ENCODE measurements around the gene FAM149B1. TPM values are rescaled to one million over a fixed set of nuclear protein-coding genes. Genes with fewer than 3 reads are reported as not detected.
A peak's percentile ranks its signal among the peaks of the same experiment; 100 is the strongest.
"Not testable (repeated sequence)": the region's sequence is repeated elsewhere in the genome, so short reads cannot be mapped to it uniquely, and the experiment has no call there.

Gene FAM149B1
- total RNA-seq: 10 to 100 TPM; 15.2 to 17.0 TPM

GRCh38 chr10:73167783-73168464 lies at the start of gene FAM149B1, which contains the start of gene ECD:
TSS of gene FAM149B1 (plus strand) at chr10:73168119. CDS start at chr10:73168340, 221 bp downstream.
TSS of gene ECD (minus strand) at chr10:73168008. CDS start at chr10:73163937, 4,071 bp downstream.
- CTCF ChIA-PET: interaction anchor here (0.6 to 3.2 kb wide), 4 partner anchors 9 to 1593 kb away, joined by 3 to 11 read pairs (median 4); no protein-coding TSS in a partner anchor
- no peaks in the 10 kb centered on the region for H3K9me3 Mint-ChIP-seq
- peak within 1 kb of the TSS; percentile 100 for H3K27ac Mint-ChIP-seq
- H3K36me3 Mint-ChIP-seq (ENCODE audit: low read depth): peaks cover 23% of the 10 kb centered on the region
- H3K4me1 Mint-ChIP-seq: peaks cover 37% of the 10 kb centered on the region
- H3K27me3 Mint-ChIP-seq: no peaks in the 10 kb centered on the region
- peak; percentile 94 for DNase-seq
- peak within 1 kb of the TSS; percentile 100 for H3K4me3 Mint-ChIP-seq
- POLR2A ChIA-PET: interaction anchor here (0.7 to 1.0 kb wide), 2 partner anchors 72 to 79 kb away, joined by 3 to 4 read pairs; partner anchors contain the start of genes DNAJC9 and P4HA1

DNA sequence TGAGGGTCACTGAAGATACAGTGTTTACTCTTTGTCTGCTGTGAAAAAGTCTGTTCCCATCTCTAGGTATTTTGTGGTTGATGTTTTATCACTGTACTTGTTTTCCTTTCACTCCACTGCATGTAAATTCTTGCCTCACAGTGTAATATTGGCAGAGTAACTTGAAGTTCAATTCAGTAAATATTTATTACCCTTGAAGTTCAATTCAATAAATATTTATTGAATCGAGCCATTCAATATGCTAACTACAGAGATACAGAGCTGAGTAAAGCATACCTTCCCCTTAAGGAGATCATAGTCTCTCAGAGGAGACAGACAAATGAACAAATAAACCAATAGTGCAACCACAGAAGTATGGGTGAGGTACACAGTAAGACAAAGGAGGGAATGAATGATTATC lies 48.5 kb upstream of the FAM149B1 start:
- Mint-ChIP-seq H3K36me3 (ENCODE audit: low read depth) (peaks cover 14% of the 10 kb centered on the region), H3K4me1 (no peaks in the 10 kb centered on the region), H3K9me3 (no peaks in the 10 kb centered on the region), H3K27me3 (no peaks in the 10 kb centered on the region), H3K4me3 (no peak overlapping the region), H3K27ac (no peak overlapping the region)
- no peak for DNase-seq
- ChIA-PET CTCF (no interaction called here), POLR2A (no interaction called here)

DNA sequence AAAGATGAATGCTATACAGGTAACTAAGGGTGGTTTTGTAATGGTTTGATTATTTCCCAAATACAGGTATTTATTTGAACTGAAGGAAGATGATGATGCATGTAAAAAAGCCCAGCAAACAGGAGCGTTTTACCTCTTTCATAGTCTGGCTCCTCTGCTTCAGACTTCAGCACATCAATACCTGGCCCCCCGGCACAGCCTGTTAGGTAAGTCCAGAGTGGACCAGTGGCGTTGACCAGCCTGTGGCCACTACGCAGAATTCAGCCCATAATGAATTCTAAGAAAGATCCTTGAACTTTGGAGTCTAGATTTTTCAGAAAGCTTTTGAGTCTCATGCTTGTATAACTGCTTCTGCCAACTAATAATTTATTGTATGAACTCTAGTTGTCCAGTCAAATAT lies 48.0 kb upstream of the FAM149B1 start:
- H3K4me1 Mint-ChIP-seq: no peaks in the 10 kb centered on the region
- no peaks in the 10 kb centered on the region for H3K9me3 Mint-ChIP-seq
- H3K27ac Mint-ChIP-seq: no peak overlapping the region
- no peak overlapping the region for H3K4me3 Mint-ChIP-seq
- no peaks in the 10 kb centered on the region for H3K27me3 Mint-ChIP-seq
- POLR2A ChIA-PET: no interaction called here
- CTCF ChIA-PET: no interaction called here
- no peak for DNase-seq
- peaks cover 11% of the 10 kb centered on the region for H3K36me3 Mint-ChIP-seq (ENCODE audit: low read depth)

DNA sequence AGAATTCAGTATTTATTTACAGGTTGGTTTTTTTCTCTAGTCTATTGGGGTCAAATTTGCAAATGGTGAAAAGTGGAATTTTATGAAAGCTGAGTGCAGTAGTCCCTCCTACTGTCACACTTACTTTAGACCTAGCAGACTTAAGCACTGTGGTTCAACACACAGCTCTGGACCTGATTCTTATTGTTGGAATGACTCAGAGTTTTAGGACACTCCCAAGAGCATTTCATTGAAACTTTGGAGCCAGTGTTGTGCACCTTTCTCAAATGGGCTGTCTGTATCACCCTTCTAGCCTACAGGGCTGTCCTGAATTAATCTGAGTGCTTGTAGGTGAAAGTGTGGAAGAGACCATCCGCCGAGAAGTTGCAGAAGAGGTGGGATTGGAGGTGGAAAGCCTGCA lies 41.6 kb upstream of the FAM149B1 start:
- Mint-ChIP-seq H3K27me3 (no peaks in the 10 kb centered on the region), H3K27ac (no peak overlapping the region), H3K9me3 (no peaks in the 10 kb centered on the region), H3K36me3 (ENCODE audit: low read depth) (peaks cover 23% of the 10 kb centered on the region), H3K4me1 (no peaks in the 10 kb centered on the region), H3K4me3 (no peak overlapping the region)
- ChIA-PET POLR2A (no interaction called here), CTCF (no interaction called here)
- no peak for DNase-seq

GRCh38 chr10:73131301-73131700 lies 36.6 kb upstream of the FAM149B1 start:
- Mint-ChIP-seq H3K9me3 (no peaks in the 10 kb centered on the region), H3K27me3 (no peaks in the 10 kb centered on the region), H3K27ac (no peak overlapping the region), H3K4me3 (no peak overlapping the region), H3K4me1 (peaks cover 2% of the 10 kb centered on the region), H3K36me3 (ENCODE audit: low read depth) (peaks cover 50% of the 10 kb centered on the region)
- POLR2A ChIA-PET: no interaction called here
- CTCF ChIA-PET: no interaction called here
- DNase-seq: no peak

DNA sequence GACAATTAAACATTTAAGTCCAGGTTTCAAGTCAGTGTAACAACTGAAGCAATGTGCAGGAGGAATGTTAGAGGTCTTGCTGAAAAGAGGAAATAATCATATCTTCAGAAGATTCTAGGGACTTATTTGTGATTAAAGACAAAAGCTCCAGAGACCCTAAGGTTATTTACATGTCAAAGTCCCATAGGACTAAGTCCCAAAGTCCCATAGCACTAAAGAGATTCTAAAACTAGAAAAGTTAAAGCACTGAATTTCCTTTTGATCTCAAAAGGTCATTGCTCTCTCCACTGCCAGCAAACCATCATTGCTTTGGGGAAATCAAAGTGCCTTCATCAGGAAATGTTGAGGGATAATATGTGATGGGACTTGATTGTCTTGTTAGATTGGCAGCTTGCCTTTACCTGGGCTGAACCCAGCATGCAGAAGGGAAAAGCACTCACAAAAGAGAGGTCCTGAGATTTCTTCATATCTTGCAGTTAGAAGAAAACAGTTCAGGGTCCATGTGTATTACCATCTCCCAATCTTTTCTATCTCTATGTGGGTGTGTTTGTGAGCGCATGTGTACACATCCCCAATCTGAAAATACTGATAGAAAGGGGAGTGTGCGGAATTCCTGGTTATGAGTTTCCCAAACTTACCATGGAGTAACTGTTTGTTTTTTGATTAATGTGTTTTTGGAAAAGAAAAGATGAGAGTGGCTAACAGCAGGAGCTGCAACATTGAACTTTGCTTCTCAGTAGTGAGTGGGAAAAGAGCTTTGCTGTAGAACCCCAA lies 35.8 kb upstream of the FAM149B1 start:
- ChIA-PET POLR2A (interaction anchor here (0.7 kb wide), 1 partner anchor 244 kb away, joined by 3 read pairs; no protein-coding TSS in a partner anchor), CTCF (no interaction called here)
- Mint-ChIP-seq H3K36me3 (ENCODE audit: low read depth) (peaks cover 53% of the 10 kb centered on the region), H3K4me1 (peaks cover 2% of the 10 kb centered on the region), H3K27ac (no peak overlapping the region), H3K4me3 (no peak overlapping the region), H3K27me3 (no peaks in the 10 kb centered on the region), H3K9me3 (no peaks in the 10 kb centered on the region)
- no peak for DNase-seq

DNA sequence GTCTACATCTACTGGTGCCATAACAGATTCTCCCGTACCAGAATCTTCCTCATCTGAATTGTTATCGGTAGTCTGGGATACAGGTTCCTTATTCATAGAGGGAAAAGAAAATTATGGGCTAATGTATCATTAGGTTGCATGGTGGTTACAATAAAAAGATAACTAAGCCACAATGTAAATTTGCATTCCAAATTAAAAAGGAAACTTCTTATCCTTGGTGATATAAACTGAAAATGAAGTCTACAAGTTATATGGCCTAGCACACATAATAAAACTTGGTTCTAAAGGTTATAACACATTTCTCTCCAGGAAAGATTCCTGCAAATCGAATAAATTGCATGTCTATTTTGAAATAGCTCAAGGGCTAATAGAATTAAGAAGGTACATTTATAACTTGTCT lies 33.2 kb upstream of the FAM149B1 start:
- CTCF ChIA-PET: interaction anchor here (0.5 to 3.4 kb wide), 3 partner anchors 11 to 125 kb away, joined by 3 to 13 read pairs (median 3); partner anchors contain the start of gene P4HA1

GRCh38 chr10:73136627-73137026 lies 31.3 kb upstream of the FAM149B1 start:
- ChIA-PET POLR2A (no interaction called here), CTCF (interaction anchor here (0.6 to 3.4 kb wide), 2 partner anchors 9 to 103 kb away, joined by 3 to 13 read pairs; no protein-coding TSS in a partner anchor)

More for the DNA sequence above, 33.2 kb upstream of the FAM149B1 start:
- H3K4me1 Mint-ChIP-seq: peaks cover 2% of the 10 kb centered on the region
- POLR2A ChIA-PET: interaction anchor here (0.6 kb wide), 1 partner anchor 39 kb away, joined by 5 read pairs; no protein-coding TSS in a partner anchor
- H3K36me3 Mint-ChIP-seq (ENCODE audit: low read depth): peaks cover 56% of the 10 kb centered on the region
- no peak for DNase-seq
- no peaks in the 10 kb centered on the region for H3K27me3 Mint-ChIP-seq
- H3K27ac Mint-ChIP-seq: no peak overlapping the region
- H3K4me3 Mint-ChIP-seq: no peak overlapping the region
- no peaks in the 10 kb centered on the region for H3K9me3 Mint-ChIP-seq

GRCh38 chr10:73139251-73139650 lies 28.7 kb upstream of the FAM149B1 start:
- Mint-ChIP-seq H3K27ac (no peak overlapping the region), H3K36me3 (ENCODE audit: low read depth) (peaks cover 46% of the 10 kb centered on the region), H3K9me3 (no peaks in the 10 kb centered on the region), H3K4me3 (no peak overlapping the region), H3K4me1 (peaks cover 2% of the 10 kb centered on the region), H3K27me3 (no peaks in the 10 kb centered on the region)
- ChIA-PET POLR2A (interaction anchor here (0.9 kb wide), 1 partner anchor 43 kb away, joined by 3 read pairs; no protein-coding TSS in a partner anchor), CTCF (interaction anchor here (0.6 kb wide), 2 partner anchors 42 to 787 kb away, joined by 3 read pairs; no protein-coding TSS in a partner anchor)
- no peak for DNase-seq

More at GRCh38 chr10:73136627-73137026, 31.3 kb upstream of the FAM149B1 start:
- Mint-ChIP-seq H3K36me3 (ENCODE audit: low read depth) (peaks cover 54% of the 10 kb centered on the region), H3K4me3 (no peak overlapping the region), H3K4me1 (peaks cover 2% of the 10 kb centered on the region), H3K9me3 (no peaks in the 10 kb centered on the region), H3K27ac (no peak overlapping the region), H3K27me3 (no peaks in the 10 kb centered on the region)
- DNase-seq: no peak

- peaks cover 32% of the 10 kb centered on the region for H3K36me3 Mint-ChIP-seq (ENCODE audit: low read depth)
- no peak for DNase-seq
- H3K27ac Mint-ChIP-seq: no peak overlapping the region
- H3K4me3 Mint-ChIP-seq: no peak overlapping the region
- no peaks in the 10 kb centered on the region for H3K27me3 Mint-ChIP-seq
- H3K4me1 Mint-ChIP-seq: no peaks in the 10 kb centered on the region
- POLR2A ChIA-PET: no interaction called here
- no peaks in the 10 kb centered on the region for H3K9me3 Mint-ChIP-seq
- CTCF ChIA-PET: no interaction called here
Measured at GRCh38 chr10:73141603-73142002, 26.3 kb upstream of the FAM149B1 start.

- H3K4me1 Mint-ChIP-seq, H3K9me3 Mint-ChIP-seq, CTCF ChIA-PET, DNase-seq, POLR2A ChIA-PET, H3K4me3 Mint-ChIP-seq, H3K27me3 Mint-ChIP-seq, H3K27ac Mint-ChIP-seq: not testable (repeated sequence)
- H3K36me3 Mint-ChIP-seq (ENCODE audit: low read depth): peaks cover 42% of the 10 kb centered on the region
Measured at GRCh38 chr10:73150633-73151413, 17.1 kb upstream of the FAM149B1 start.

DNA sequence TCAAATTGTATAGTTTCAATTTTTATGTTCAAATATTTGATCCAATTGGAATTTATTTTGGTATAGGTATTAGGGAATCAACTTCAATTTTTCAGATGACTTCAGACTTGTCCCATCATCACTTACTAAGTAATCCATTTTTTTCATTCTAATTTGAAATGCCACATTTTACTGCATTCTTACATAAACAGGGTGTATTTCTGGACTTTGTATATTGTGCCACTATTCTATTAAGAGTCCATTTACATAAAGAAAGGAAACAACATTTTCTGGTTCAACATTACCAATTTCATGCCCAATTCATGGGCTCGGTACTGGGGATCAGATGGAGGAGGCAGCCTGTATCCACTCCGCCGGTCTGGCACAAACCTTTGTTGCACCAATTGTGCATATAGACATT lies 15.9 kb upstream of the FAM149B1 start:
- ChIA-PET POLR2A (no interaction called here), CTCF (no interaction called here)
- H3K4me1 Mint-ChIP-seq: peaks cover 2% of the 10 kb centered on the region
- no peaks in the 10 kb centered on the region for H3K9me3 Mint-ChIP-seq
- H3K27ac Mint-ChIP-seq: no peak overlapping the region
- peaks cover 49% of the 10 kb centered on the region for H3K36me3 Mint-ChIP-seq (ENCODE audit: low read depth)
- no peaks in the 10 kb centered on the region for H3K27me3 Mint-ChIP-seq
- DNase-seq: no peak
- H3K4me3 Mint-ChIP-seq: no peak overlapping the region

Measured in activated CD4-positive, alpha-beta T cell treated with anti-CD3 and anti-CD28 coated beads, Interleukin-2, amount 10 ng/mL, durations not matched to agents 7 days and 5 days (primary cell).